HEK293T (cell line): ENCODE data around the gene PFDN1.

Experiments used
- FOXA1 ChIP-seq: fragments of 450-650 bp; IDR thresholded peaks from 2 replicates; pipeline ENCODE4 v1.6.1; 2016; ENCODE audit warnings: mild to moderate bottlenecking
- FOXM1 ChIP-seq: fragments of 450-650 bp; IDR thresholded peaks from 2 replicates; pipeline ENCODE4 v1.6.1; 2017; ENCODE audit warnings: mild to moderate bottlenecking, borderline replicate concordance
- LEF1 ChIP-seq: fragments of 450-650 bp; IDR thresholded peaks from 2 replicates; pipeline ENCODE4 v1.6.1; 2017; ENCODE audit warnings: mild to moderate bottlenecking, borderline replicate concordance
- NFRKB ChIP-seq: fragments of 450-650 bp; IDR thresholded peaks from 2 replicates; pipeline ENCODE4 v1.6.1; 2016; ENCODE audit warnings: mild to moderate bottlenecking, moderate library complexity
- PKNOX1 ChIP-seq: fragments of 450-650 bp; IDR thresholded peaks from 2 replicates; pipeline ENCODE4 v1.6.1; 2016
- SP1 ChIP-seq: fragments of 450-650 bp; IDR thresholded peaks from 2 replicates; pipeline ENCODE4 v1.6.1; 2017
- SUZ12 ChIP-seq: fragments of 450-650 bp; IDR thresholded peaks from 2 replicates; pipeline ENCODE4 v1.6.1; 2016; ENCODE audit warnings: mild to moderate bottlenecking
- ZNF384 ChIP-seq: fragments of 450-650 bp; IDR thresholded peaks from 2 replicates; pipeline ENCODE4 v1.6.1; 2016

GRCh38 chr5:140295414-140295813, 7.5 kb downstream of the PFDN1 start:
- no peak for TF ChIP-seq SUZ12
- TF ChIP-seq SP1, result no peak
- TF ChIP-seq ZNF384, result no peak
- TF ChIP-seq FOXA1, result no peak
- peak; percentile 60 for TF ChIP-seq PKNOX1
- TF ChIP-seq FOXM1, result no peak
- TF ChIP-seq NFRKB, result no peak
- TF ChIP-seq LEF1, result no peak
